Activated naive CD4-positive, alpha-beta T cell treated with anti-CD3 and anti-CD28 coated beads, Interleukin-2, amount 50 U/mL, for 16 hours (primary cell): ENCODE data around the gene RPL13A.
"Not testable (repeated sequence)": the region's sequence is repeated elsewhere in the genome, so short reads cannot be mapped to it uniquely, and the experiment has no call there.

Experiments used
- DNase-seq: peaks from one replicate; pipeline ENCODE4 v3.0.0-alpha.2; 2020

The RPL13A gene

DNA sequence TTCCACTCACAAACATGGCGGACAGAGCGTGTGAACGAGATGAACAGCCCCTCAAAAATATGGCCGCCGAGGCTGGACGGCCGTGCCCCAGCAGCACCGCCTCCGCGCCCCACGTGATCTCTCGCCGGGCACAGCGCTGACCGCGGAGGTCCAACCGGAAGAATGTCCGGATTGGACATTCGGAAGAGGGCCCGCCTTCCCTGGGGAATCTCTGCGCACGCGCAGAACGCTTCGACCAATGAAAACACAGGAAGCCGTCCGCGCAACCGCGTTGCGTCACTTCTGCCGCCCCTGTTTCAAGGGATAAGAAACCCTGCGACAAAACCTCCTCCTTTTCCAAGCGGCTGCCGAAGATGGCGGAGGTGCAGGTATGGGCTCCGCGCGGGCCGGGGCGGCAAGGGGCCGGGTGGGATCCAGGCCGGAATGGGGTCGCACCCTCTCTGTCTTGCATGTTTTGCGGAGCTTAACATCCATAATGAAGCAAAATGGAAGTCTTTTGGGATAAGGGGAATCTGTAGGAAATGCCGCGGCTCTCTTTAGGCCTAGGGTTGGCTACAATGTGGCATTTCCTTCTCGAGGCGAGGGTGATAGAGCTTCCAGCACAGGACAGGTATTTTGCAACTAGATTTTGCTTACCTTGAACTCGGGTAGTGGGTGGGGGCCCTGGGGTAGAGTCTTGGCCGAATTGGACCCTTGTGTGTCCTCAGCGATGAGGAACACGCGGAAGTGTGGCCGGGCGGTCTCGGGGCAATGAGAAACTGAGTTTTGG, at the start of gene RPL13A:
Gene RPL13A (plus strand): TSS at position 332 of the 769 bp plus-strand sequence. CDS start 22 bp downstream, at position 354.
- peak; percentile 100 for DNase-seq

DNA sequence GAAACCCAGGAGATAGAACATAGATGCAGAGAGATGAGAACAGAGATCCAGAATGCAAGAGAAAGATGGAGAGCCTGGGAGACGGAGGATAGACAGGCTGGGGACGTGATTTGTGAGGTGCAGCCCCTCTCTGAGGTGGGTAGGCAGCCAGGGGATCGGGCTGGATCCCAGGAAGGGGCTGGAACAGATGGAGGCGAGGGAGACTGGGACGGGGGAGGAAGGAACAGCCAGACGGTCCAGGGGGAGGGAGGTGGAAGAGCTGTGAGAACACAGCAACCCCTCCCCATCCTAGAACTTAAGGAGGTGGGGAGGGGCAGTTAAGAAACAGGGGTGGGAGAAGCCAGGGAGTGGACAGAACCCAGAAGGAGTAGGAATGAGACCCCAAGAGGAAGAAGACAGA, 49.1 kb upstream of the RPL13A start:
- no peak for DNase-seq

DNA sequence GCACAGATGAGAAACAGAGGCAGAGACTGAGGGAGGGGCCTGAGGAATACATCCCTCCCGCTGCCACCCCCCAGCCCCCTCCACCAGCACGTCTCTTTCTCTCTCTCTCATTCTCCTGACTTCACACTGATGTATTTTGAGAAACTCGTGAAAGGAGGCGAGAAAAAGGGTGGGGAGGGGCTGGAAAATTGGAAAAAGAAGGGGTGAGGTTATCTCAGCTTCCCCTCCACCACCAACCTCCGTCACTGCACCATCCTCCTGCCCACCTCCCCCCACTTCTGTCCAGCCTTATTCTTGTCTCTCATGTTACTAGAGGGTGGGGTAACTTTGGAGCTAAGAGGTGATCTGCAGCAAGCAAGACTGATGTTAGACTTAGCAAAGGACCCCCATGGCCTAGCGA, 47.6 kb upstream of the RPL13A start:
- DNase-seq, result no peak

DNA sequence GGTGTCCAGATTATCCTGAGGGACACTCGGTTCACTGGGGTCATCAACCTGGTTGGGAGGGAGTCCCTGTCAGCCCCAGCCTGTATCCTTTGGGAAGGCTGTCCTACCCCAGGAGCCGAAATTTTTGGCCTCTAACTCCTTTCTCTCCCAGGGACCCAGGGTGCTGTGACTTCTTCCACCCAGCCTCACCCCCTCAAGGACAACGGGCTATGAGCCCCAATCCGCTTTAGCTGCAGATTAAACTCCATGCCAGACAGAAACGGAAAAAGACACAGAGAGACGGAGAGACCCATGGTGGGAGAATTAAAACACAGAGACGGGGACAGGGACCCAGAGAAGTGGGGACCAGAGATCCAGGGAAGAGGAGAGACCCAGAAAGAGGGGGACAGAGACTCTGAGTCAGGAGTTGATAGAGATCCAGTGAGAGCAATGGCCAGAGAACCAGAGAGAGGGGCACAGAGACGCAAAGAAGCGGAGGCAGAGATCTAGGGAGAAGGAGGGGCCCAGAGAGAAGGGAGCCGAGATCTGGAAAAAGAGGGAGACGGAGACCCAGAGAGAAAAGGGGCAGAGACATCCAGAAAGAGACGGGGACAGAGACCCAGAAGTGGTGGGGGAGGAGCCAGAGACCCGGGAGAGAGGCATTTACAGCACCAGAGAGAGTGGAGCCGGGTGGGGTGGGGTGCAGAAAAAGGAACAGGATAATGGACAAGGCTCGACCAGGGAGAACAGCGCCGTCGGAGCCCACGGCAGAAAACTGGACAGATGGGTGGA, 46.8 kb upstream of the RPL13A start:
- DNase-seq, result no peak

DNA sequence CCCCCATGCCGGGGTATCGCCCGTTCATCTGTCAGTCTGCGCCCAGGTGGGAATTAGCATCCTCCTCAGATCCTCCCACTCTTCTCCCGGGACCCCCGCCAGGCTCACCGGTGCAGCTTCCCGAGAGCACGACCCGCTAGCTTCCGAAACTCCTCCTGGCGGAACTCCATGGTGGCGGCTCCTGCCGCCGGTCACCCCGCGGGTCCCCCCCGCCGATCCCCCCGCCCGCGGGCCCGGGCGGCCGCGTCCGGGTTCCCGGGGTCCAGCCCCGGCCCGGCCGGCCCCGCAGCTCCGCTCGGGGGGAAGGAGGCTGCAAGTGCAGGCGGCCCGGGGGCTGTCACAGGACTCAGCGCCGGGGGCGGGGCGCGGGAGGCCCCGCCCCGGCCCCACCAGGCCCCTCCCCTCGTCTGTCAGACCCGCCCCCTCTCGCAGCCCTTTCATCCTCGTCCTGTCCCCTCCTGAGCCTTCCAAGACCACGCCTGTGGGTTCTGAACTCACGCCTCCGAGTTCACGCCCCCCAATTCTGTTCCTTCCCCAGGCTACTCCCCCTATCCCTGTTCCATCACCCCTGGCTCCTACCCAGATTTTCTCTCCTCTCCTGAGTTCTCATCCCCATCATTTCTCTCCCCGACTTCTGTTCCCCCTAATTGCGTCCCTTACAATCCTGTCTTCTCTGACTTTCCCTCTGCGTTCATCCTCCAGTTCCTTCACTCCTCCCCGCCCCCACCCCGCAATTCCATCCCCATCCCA, 46.0 kb upstream of the RPL13A start, which contains the start of gene SLC17A7:
Gene SLC17A7 (minus strand): TSS at position 318 of the 750 bp plus-strand sequence. CDS start 148 bp downstream, at position 170.
- DNase-seq, result peak; percentile 52

DNA sequence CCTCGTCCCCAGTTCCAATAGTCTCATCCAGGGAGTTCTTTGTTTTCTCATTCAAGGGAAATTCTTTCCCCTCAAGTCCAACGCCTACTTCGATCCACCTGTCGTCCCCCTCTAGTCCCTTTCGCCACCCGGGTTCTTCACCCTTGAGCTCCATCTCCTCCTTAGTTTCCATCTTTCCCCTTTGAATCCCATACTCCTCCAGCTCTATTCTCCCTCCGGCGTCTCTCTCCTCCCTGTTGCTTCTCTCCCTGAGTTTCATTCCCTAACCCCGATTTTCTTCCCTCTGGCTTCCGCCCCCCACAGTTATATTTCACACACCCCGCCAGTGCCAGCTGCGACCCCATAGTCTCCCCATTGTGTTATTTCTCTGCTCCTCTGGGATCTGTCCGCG, 45.5 kb upstream of the RPL13A start:
- no peak for DNase-seq

DNA sequence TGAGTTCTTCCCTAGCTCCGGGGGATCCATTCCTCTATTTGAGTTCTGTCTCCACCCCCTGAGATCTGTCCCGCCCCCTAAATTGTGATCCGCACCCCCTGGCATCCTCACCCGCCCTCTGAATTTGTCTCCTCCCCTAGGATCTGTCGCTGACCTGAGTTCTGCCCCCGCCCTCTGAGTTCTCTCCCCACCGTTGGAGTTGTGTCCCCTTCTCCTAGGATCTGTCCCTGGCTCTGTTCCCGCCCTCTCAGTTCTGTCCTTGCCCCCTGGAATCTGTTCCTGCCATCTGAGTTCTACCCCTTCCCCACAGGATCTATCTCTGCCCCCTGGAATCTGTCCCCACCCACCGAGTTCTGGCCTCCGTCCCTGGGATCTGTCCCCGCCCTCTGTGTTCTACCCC, 45.1 kb upstream of the RPL13A start:
- no peak for DNase-seq

DNA sequence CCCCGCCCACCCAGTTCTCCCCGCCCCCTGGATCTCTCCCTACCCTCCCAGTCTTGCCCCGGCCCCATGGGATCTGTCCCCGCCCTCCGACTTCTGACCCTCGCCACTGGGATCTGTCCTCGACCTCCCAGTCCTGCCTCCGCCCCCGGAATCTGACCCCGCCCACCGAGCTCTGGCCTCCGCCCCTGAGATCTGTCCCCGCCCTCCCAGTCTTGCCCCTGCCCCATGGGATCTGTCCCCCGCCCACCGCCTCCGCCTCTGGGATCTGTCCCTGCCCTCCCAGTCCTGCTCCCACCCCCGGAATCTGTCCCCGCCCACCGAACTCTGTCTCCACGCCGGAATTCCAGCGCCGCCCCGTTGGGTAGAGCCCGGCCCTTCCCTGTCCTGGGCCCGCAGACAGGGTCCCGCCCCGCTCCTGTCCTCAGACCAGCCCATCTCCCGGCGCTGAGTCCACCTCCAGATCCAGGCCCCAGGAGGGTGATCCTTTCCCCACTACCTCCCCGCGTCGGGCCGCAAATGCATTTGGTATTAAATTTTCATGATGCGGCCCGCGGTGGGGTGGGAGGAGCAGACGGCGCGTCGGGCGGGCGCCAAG, 44.5 kb upstream of the RPL13A start:
- peak; percentile 52 for DNase-seq

DNA sequence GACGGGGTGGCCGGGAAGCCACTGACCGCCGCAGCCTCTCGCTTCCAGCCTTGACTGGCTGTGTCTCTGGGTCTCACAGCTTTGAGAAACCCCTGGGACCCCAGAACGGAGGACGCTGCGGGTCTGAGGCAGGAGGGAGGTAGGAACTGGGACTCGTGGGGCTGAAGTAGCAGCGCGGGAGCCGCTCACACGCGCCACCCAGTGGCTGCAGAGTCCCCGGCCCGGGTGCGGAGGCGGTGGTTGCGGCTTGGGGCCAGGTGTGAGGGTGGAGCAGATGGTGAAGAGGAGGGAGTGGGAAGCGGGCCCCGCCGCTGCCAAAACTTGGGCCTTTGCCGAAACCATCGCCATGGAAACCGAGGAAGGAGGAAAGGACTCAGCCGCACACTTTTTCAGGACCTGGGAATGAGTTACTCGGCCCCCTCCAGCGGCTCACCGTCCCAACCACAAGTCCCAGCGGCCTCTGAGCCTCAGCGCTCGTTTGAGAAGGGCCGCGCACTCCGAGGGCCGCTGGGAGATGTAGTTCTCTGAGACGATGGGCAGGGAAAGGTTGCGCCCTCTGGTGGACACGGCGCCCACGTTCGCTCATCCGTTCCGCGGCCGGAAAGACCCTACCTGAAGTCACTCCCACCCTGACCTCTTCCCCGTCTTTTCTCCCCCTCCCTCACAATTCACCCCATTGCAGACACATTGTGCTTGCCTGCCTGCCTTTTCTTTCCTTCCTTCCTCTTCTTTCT, 43.9 kb upstream of the RPL13A start:
- DNase-seq, result peak; percentile 93

DNA sequence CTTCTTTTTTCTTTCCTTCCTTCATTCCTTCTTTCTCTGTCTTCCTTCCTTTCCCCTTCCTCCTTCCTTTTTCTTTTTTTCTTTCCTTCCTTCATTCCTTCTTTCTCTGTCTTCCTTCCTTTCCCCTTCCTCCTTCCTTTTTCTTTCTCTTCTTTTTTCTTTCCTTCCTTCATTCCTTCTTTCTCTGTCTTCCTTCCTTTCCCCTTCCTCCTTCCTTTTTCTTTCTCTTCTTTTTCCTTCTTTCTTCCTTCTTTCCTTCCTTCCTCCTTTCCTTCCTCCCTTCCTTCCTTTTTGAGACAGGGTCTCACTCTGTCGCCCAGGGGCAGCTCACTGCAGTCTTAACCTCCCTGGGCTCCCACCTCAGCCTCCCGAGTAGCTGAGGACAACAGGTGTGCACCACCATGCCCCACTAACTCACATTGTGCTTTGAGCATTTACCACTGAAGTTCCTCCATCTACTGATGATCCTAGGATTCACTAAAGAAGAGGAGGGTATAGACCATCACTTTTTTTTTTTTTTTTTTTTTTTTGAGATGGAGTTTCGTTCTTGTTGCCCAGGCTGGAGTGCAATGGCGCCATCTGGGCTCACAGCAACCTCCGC, 43.2 kb upstream of the RPL13A start:
- DNase-seq, result not testable (repeated sequence)

DNA sequence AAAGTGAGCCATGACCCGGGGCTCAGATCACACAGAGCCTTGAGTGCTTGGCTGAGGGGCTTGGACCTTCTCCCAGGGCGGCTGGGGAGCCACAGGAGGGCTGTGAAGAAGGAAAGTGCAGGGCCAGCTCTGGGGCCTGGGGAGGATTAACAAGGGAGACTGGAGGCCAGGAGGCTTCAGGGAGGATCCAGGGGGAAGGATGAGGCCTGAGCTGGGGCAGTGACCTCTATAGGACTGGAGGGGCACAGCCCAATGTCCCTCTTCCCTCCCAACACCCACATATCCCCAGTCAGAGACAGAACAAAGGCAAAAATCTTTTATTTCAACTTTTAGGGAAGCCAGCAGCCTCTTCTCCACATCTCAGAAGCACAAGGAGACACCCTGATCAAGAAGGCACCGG, 41.4 kb upstream of the RPL13A start:
- DNase-seq, result no peak

DNA sequence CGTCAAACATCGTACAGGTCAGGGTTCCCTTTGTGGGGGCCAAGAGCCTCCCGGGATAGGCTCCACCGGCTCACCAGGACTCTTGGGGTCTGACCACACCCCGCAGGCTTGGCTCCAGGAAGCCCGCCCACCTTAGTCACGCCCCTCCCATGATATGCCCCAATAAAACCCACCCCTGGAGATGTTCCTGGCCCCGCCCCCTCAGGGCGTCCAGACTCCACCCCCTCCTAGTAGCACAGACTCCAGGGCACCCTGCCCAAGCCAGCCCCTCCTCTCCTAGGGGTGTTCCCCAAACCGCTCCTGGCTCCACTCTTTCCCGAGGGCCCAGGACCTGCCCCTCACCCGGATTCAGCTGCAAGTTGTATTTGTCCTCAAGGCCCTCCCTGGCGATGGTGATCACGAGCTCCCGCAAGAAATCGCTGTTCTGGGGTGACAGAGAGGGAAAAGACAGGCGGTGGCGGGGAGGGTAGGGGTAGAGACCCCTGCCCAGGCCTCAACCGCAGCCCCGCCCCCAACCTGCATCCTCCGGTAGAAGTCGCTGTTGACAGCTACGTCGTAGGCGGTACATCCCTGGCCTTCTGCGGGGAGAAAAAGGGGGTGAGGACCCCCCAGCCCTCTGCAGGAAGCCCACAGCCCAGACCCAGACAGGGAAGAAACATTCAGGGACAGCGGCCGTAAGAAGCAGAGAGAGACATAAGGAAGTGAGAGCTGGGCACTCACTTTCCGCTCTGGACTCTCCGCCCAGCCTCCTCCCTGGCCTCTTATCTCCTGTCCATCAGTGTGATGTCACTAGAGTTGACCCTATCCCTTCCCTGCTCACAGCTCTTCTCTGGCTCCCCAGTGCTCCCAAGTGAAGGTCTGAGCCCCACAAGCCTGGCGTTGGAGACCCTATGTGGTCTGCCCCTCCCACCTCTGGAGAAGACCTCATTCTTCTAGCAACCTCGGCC, 39.6 kb upstream of the RPL13A start:
- DNase-seq, result no peak

DNA sequence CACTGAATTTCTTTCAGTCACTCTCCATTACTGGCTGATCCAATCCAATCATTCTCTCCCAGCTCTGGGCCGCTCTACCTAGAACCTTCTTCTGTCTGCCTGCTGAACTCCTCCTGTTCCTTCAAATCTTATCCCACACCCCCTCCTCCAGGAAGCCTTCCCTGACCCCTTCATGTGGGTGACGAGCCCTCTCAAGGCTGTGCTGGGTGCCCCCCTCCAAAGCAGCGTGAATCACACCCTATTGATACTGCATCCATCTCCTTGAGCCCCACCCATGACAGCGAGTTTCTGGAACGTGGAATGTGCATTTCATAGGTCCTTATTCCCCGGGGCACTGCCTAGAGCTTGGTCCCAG, 39.0 kb upstream of the RPL13A start:
- DNase-seq, result no peak

DNA sequence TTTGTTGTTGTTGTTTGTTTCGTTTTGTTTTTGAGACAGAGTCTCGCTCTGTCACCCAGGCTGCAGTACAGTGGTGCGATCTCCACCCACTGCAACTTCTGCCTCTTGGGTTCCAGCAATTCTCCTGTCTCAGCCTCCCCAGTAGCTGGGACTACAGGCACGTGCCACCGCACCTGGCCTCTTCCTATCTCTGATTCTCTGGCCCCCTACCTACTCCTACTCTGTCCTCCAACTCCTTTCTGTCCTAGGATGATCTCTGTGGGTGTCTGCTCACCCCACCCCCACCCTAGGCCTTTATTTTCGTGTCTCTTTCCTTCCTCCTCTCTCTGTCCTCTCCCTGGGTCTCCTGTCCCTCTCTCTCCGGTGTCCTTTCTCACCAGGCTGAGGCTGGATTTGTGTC, 37.0 kb upstream of the RPL13A start:
- no peak for DNase-seq

DNA sequence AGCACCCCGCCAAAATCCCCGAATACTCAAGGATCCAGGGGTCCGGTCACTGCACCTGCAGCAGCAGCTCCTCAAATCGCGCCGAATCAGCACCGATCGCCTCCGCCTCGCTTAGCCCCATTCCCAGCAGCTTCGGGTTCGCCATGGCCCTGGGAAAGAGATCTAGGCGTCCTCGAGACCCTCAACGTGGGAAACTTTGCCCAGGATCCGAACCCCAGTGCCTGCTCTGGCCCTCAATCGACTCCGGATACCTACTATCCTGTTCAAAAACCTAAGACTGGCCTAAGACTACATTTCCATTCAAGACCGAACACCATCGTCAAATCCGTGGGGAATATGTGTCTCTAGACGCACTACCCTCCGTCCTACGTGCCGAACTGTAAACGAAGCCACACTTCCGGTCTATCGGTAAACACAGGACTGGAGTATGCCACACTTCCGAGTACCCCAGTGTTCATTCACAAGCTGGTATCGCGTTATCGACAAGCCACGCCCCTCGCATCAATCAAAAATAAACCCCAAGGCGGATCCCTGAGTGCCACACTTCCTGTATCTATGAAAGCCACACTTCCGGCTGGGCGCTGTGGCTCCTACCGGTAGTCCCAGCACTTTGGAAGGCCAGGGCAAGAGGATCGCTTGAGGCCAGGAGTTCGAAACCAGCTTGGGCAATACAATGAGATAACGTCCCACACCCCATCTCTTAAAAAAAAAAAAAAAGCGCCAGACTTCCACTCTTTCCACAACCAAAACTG, 35.8 kb upstream of the RPL13A start, which contains the start of gene PIH1D1:
Gene PIH1D1 (minus strand): TSS at position 385 of the 752 bp plus-strand sequence. CDS start 240 bp downstream, at position 145.
- DNase-seq, result peak; percentile 93

DNA sequence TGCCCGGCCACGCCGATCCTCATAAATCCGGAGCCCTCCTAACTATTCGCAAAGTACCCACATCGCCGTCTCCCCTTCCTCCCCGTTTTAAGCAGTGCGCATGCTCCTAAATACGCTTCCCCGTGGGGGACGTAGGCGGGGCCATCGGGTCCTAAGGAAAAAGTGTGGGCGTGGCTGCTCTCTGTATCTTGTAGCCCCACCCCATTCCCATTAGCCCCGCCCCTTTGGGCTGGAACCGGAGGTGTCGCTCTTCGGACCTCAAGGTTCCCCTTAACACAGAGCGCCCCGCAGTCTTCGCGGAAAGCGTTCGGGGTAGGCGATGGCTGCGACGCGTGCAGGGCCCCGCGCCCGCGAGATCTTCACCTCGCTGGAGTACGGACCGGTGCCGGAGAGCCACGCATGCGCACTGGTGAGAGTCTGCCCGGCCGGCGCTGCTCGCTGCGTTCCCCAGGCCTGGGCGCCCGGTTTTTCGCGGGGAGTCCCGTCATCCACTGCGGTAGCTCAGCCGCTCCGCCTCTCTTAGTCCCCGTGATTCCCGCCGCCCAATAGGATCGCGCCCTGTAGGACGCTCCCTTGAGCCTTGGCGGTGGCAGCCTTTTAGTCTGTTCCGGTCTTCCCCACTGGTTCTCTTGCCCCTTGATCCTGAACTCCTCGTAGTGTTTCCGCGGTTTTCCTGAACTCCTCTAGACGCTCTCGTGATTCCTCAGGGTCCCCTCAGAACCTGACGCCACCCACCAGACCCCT, 34.2 kb upstream of the RPL13A start, which contains the start of gene ALDH16A1:
Gene ALDH16A1 (plus strand): TSS at position 213 of the 744 bp plus-strand sequence. CDS start 107 bp downstream, at position 320.
- peak; percentile 97 for DNase-seq

DNA sequence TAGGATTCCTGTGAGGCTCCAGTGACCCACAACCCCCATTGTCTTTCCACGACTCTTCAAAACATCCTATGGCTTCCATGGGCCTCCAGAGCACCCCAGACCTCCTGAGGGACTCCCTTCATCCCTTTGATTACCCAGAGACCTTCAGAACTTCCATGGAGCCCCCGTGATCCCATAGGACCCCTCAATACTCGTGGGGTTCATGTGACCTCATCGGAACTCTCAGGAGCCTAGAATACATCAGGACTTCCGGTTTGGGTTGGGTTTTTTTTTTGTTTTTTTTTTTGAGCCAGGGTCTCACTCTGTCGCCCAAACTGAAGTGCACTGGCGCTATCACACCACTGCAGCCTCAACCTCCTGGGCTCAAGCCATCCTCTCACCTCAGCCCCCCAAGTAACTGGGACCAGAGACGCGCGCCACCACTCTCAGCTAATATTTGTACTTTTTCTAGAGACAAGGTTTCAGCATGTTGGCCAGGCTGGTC, 33.6 kb upstream of the RPL13A start:
- DNase-seq, result no peak

DNA sequence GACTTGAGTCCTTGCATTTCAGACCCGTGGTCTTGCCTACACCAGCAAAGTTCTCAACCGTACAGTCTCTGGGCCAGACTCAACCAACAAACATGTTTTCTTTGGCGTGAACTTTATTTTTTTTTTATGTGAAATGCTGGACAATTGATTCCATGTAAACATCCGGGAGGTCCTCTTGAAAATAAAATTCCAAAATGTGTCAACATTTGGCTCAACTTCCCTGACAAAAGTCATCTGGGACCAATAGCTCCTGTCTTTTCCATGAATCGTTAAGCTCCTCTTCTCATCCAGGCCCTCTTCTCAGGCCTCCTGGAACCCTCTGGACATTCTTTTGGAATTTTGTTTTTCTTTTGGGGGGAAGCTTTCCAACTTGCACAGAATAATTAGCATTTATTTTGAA, 31.6 kb upstream of the RPL13A start:
- DNase-seq, result no peak

DNA sequence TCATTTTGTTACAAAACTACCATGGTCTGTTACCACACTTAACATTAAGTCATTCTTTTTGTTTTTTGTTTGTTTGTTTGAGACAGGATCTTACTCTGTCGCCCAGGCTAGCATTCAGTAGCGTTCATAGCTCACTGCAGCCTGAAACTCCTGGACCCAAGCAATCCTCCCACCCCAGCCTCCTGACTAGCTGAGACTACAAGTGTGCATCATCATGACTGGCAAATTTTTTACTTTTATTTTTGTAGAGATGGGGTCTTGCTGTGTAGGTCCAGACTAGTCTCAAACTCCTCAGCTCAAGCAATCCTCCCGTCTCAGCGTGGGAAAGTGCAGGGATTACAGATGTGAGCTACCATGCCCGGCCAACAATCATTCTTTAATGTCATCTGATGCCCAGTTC, 31.1 kb upstream of the RPL13A start:
- no peak for DNase-seq
